Neuronal stem cell (in vitro differentiated cells): ENCODE results near the gene EPAS1.

Experiments
- DNase-seq: peaks from one replicate; pipeline ENCODE4 v3.0.0-alpha.2; 2013; ENCODE audit warnings: low spot score
- H2AFZ ChIP-seq: one replicate; pipeline ENCODE4 v1.6.1; 2013; ENCODE audit warnings: mild to moderate bottlenecking, low read length, inconsistent platforms
- H2AK5ac ChIP-seq: 2 replicates; pipeline ENCODE4 v1.6.1; 2013; ENCODE audit warnings: low read depth, mild to moderate bottlenecking, inconsistent platforms, low read length, moderate library complexity, mixed read lengths
- H2BK120ac ChIP-seq: 2 replicates; pipeline ENCODE4 v1.6.1; 2013; ENCODE audit warnings: low read depth, mild to moderate bottlenecking, inconsistent platforms, low read length, moderate library complexity, mixed read lengths
- H2BK12ac ChIP-seq: one replicate; pipeline ENCODE4 v1.6.1; 2013; ENCODE audit warnings: low read length, inconsistent platforms
- H2BK15ac ChIP-seq: 2 replicates; pipeline ENCODE4 v1.6.1; 2013; ENCODE audit warnings: mild to moderate bottlenecking, low read length, inconsistent platforms, mixed read lengths
- H2BK5ac ChIP-seq: one replicate; pipeline ENCODE4 v1.6.1; 2013; ENCODE audit warnings: inconsistent platforms, mild to moderate bottlenecking, low read length, moderate library complexity
- H3K14ac ChIP-seq: one replicate; pipeline ENCODE4 v1.6.1; 2013; ENCODE audit warnings: low read length, inconsistent platforms
- H3K18ac ChIP-seq: 2 replicates; pipeline ENCODE4 v1.6.1; 2013; ENCODE audit warnings: low read length, inconsistent platforms
- H3K23ac ChIP-seq: 2 replicates; pipeline ENCODE4 v1.6.1; 2013; ENCODE audit warnings: low read depth, mild to moderate bottlenecking, mixed read lengths, low read length, inconsistent platforms; ENCODE audit not compliant: poor library complexity
- H3K27ac ChIP-seq: replicated peaks from 3 replicates; pipeline ENCODE4 v1.5.1; 2013; ENCODE audit warnings: low read length, inconsistent platforms
- H3K27me3 ChIP-seq, 3 experiments: 2 replicates each; pipeline ENCODE4 v1.6.1; 2013; ENCODE audit warnings: low read length in 3 of 3, mild to moderate bottlenecking in 2 of 3, inconsistent platforms in 1 of 3, low read depth in 1 of 3, mixed read lengths in 1 of 3, moderate library complexity in 1 of 3; ENCODE audit not compliant: control insufficient read depth in 3 of 3, insufficient read depth in 3 of 3
- H3K36me3 ChIP-seq, 2 donors: replicated peaks in 1 of 2; 2 replicates each; pipeline ENCODE4 v1.6.1; 2013; ENCODE audit warnings: low read length in 2 of 2; ENCODE audit not compliant: control insufficient read depth in 2 of 2, insufficient read depth in 2 of 2
- H3K4ac ChIP-seq: 2 replicates; pipeline ENCODE4 v1.6.1; 2013; ENCODE audit warnings: inconsistent platforms, mild to moderate bottlenecking, low read length, moderate library complexity
- H3K4me1 ChIP-seq, 2 donors: 1 replicate in 1 of 2; 2 replicates in 1 of 2; pipeline ENCODE4 v1.6.1; 2013; ENCODE audit warnings: low read length in 2 of 2, low read depth in 1 of 2; ENCODE audit not compliant: control insufficient read depth in 2 of 2, insufficient read depth in 1 of 2
- H3K4me2 ChIP-seq: one replicate; pipeline ENCODE4 v1.6.1; 2013; ENCODE audit warnings: mild to moderate bottlenecking, low read length, inconsistent platforms; ENCODE audit not compliant: insufficient read depth, poor library complexity, severe bottlenecking
- H3K4me3 ChIP-seq, 2 donors: 2 replicates each; pipeline ENCODE4 v1.5.1; 2013; ENCODE audit warnings: low read length in 2 of 2, mild to moderate bottlenecking in 2 of 2, inconsistent platforms in 1 of 2, moderate library complexity in 1 of 2
- H3K79me1 ChIP-seq: one replicate; pipeline ENCODE4 v1.6.1; 2013; ENCODE audit warnings: low read depth, mild to moderate bottlenecking, inconsistent platforms, low read length, moderate library complexity
- H3K9ac ChIP-seq: one replicate; pipeline ENCODE4 v1.6.1; 2013; ENCODE audit warnings: mild to moderate bottlenecking, low read depth, low read length, inconsistent platforms; ENCODE audit not compliant: poor library complexity
- H3K9me3 ChIP-seq, 2 donors: replicated peaks in 1 of 2; 2 replicates each; pipeline versions ENCODE3 to v1.6.1; 2013; ENCODE audit warnings: low read length in 2 of 2, mild to moderate bottlenecking in 2 of 2, inconsistent platforms in 1 of 2, low read depth in 1 of 2, mixed read lengths in 1 of 2, moderate library complexity in 1 of 2; ENCODE audit not compliant: control insufficient read depth in 2 of 2, insufficient read depth in 1 of 2
- H4K8ac ChIP-seq: one replicate; pipeline ENCODE4 v1.6.1; 2013; ENCODE audit warnings: low read depth, mild to moderate bottlenecking, inconsistent platforms, low read length, moderate library complexity
- H4K91ac ChIP-seq: one replicate; pipeline ENCODE4 v1.6.1; 2013; ENCODE audit warnings: low read length, low read depth, mild to moderate bottlenecking, inconsistent platforms; ENCODE audit not compliant: poor library complexity
- WGBS, 2 donors: extraction: QIAGEN DNeasy Blood & Tissue Kit; methylation state at CpG; one replicate each; pipeline ENCODE4 v1.1.7; 2013; ENCODE audit warnings: missing lambda C conversion rate in 2 of 2, mixed read lengths in 1 of 2; ENCODE audit not compliant: insufficient read length in 2 of 2, insufficient replicate concordance in 1 of 2; ENCODE audit errors: extremely low coverage in 2 of 2; 5-methylcytosine and 5-hydroxymethylcytosine counted together

Gene EPAS1

DNA sequence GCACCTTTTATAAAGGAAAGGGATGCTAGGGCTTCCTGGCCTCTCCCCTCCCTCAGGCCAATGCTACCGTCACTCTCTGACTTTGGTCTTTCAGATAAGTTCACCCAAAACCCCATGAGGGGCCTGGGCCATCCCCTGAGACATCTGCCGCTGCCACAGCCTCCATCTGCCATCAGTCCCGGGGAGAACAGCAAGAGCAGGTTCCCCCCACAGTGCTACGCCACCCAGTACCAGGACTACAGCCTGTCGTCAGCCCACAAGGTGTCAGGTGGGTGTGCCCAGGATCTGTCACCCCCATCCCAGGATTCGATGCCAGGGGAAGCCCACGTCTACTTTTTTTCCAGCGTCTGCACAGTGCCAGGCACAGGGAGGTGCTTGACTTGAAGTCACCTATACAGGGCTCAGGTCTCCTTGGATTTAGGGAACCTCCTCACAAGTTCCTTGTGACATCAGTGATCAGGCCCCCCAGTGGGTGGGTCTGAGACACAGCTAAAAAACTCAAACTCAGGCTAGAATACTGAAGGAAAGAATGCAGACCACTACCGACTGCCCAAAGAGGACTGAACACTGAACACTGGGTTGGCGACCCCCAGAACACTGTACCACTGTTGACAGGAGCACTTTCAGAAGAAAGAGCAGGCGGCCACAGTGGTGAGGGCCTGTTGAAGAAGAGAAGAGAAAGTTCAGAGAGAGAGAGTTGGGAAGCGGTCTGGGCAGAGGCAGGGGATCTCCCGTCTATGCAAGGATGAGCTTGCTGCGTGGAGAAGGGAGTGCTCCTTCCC is 85.3 kb downstream of the EPAS1 start:
- Histone ChIP-seq H2AK5ac (no peak overlapping the region), H3K4me1 (no peaks in the 10 kb centered on the region)

GRCh38 chr2:46383113-46383395 is 85.8 kb downstream of the EPAS1 start:
- H3K27me3 ChIP-seq = peaks cover 0 to 3% (median 0%) of the 10 kb centered on the region in 3 experiments
- H3K4me1 ChIP-seq = no peaks in the 10 kb centered on the region
- H2BK5ac ChIP-seq = no peak overlapping the region
- WGBS, 2 donors = no CpG with 5 or more reads among the region's 1 CpG
- no peaks in the 10 kb centered on the region for H3K36me3 ChIP-seq
- H3K9me3 ChIP-seq = no peaks in the 10 kb centered on the region
- no peak overlapping the region for H4K8ac ChIP-seq
- no peak overlapping the region for H2BK120ac ChIP-seq
- no peak overlapping the region for H3K23ac ChIP-seq
- H2BK12ac ChIP-seq = no peak overlapping the region
- no peak overlapping the region for H2AK5ac ChIP-seq
- no peaks in the 10 kb centered on the region for H3K79me1 ChIP-seq
- DNase-seq = no peak
- H3K4ac ChIP-seq = no peak overlapping the region
- H4K91ac ChIP-seq = no peak overlapping the region
- H3K9ac ChIP-seq = no peak overlapping the region
- H3K4me3 ChIP-seq = no peak overlapping the region
- H3K18ac ChIP-seq = no peak overlapping the region
- H3K4me2 ChIP-seq = no peak overlapping the region
- no peak overlapping the region for H3K27ac ChIP-seq
- no peak overlapping the region for H2BK15ac ChIP-seq
- no peak overlapping the region for H3K14ac ChIP-seq
- no peak overlapping the region for H2AFZ ChIP-seq

More for the DNA sequence above, 85.3 kb downstream of the EPAS1 start:
- no peak overlapping the region for H3K23ac ChIP-seq
- H4K8ac ChIP-seq = no peak overlapping the region
- WGBS, 2 donors = no CpG with 5 or more reads among the region's 14 CpGs
- H3K4me2 ChIP-seq = no peak overlapping the region
- no peak overlapping the region for H3K4me3 ChIP-seq
- H3K9ac ChIP-seq = no peak overlapping the region
- DNase-seq = no peak
- H3K4ac ChIP-seq = no peak overlapping the region
- peaks cover 0 to under 1% (median 0%) of the 10 kb centered on the region in 3 experiments for H3K27me3 ChIP-seq
- H3K79me1 ChIP-seq = no peaks in the 10 kb centered on the region
- H2BK12ac ChIP-seq = no peak overlapping the region
- H3K36me3 ChIP-seq = no peaks in the 10 kb centered on the region
- no peak overlapping the region for H2AFZ ChIP-seq
- no peak overlapping the region for H2BK120ac ChIP-seq
- H3K27ac ChIP-seq = no peak overlapping the region
- H3K9me3 ChIP-seq = no peaks in the 10 kb centered on the region
- H4K91ac ChIP-seq = no peak overlapping the region
- H3K18ac ChIP-seq = no peak overlapping the region
- H2BK5ac ChIP-seq = no peak overlapping the region
- H2BK15ac ChIP-seq = no peak overlapping the region
- H3K14ac ChIP-seq = no peak overlapping the region

- H2BK120ac ChIP-seq = no peak overlapping the region
- no CpG with 5 or more reads among the region's 9 CpGs for WGBS, 2 donors
Observed at GRCh38 chr2:46383784-46384456, 86.7 kb downstream of the EPAS1 start.

GRCh38 chr2:46384457-46384815 is 87.2 kb downstream of the EPAS1 start:
- no peak overlapping the region for H3K4me2 ChIP-seq
- no peak overlapping the region for H4K91ac ChIP-seq
- H3K9me3 ChIP-seq = no peaks in the 10 kb centered on the region
- H2AK5ac ChIP-seq = no peak overlapping the region
- no peaks in the 10 kb centered on the region for H3K79me1 ChIP-seq
- WGBS, 2 donors = no CpG with 5 or more reads among the region's 12 CpGs
- H3K27ac ChIP-seq = no peak overlapping the region
- no peak overlapping the region for H2BK12ac ChIP-seq
- H3K9ac ChIP-seq = no peak overlapping the region
- peaks cover 0 to 3% (median 0%) of the 10 kb centered on the region in 3 experiments for H3K27me3 ChIP-seq
- H3K4me1 ChIP-seq = no peaks in the 10 kb centered on the region
- peak overlapping the region; percentile 44 for H3K18ac ChIP-seq
- H2AFZ ChIP-seq = no peak overlapping the region
- no peaks in the 10 kb centered on the region for H3K36me3 ChIP-seq
- H3K23ac ChIP-seq = no peak overlapping the region
- H2BK5ac ChIP-seq = no peak overlapping the region
- no peak overlapping the region for H3K4ac ChIP-seq
- H2BK15ac ChIP-seq = no peak overlapping the region
- H3K4me3 ChIP-seq = no peak overlapping the region
- no peak overlapping the region for H4K8ac ChIP-seq
- no peak for DNase-seq
- H3K14ac ChIP-seq = no peak overlapping the region
- H2BK120ac ChIP-seq = no peak overlapping the region

More at GRCh38 chr2:46383784-46384456, 86.7 kb downstream of the EPAS1 start:
- Histone ChIP-seq H3K9ac (no peak overlapping the region), H3K79me1 (no peaks in the 10 kb centered on the region), H3K27ac (no peak overlapping the region), H3K4me1 (no peaks in the 10 kb centered on the region), H4K8ac (no peak overlapping the region), H3K9me3 (no peaks in the 10 kb centered on the region), H2BK15ac (no peak overlapping the region), H3K36me3 (no peaks in the 10 kb centered on the region), H3K14ac (no peak overlapping the region), H3K23ac (no peak overlapping the region), H3K4ac (no peak overlapping the region), H2BK5ac (no peak overlapping the region), H2AK5ac (no peak overlapping the region), H3K27me3 (peaks cover 0 to 3% (median 0%) of the 10 kb centered on the region in 3 experiments), H2BK12ac (no peak overlapping the region), H4K91ac (no peak overlapping the region), H3K4me2 (no peak overlapping the region), H2AFZ (no peak overlapping the region), H3K4me3 (no peak overlapping the region), H3K18ac (peak overlapping the region; percentile 54)
- no peak for DNase-seq
